Fibroblast of lung (primary cell): ENCODE data around the gene PAK4.

ENCODE experiments used
- CTCF ChIP-seq, 2 donors: IDR thresholded peaks in 1 of 2; conservative IDR thresholded peaks in 1 of 2; 1 replicate in 1 of 2; 2 replicates in 1 of 2; pipeline ENCODE4 v1.5.1; 2011 to 2012; ENCODE audit warnings: low read length in 2 of 2, control low read depth in 1 of 2, inconsistent platforms in 1 of 2, low read depth in 1 of 2, mild to moderate bottlenecking in 1 of 2
- EZH2 ChIP-seq: IDR thresholded peaks from 2 replicates; pipeline ENCODE4 v1.5.1; 2012; ENCODE audit warnings: low read length, control low read depth, mild to moderate bottlenecking; ENCODE audit errors: missing control alignments

GRCh38 chr19:39187552-39187943 lies 62.0 kb downstream of the PAK4 start:
- TF ChIP-seq CTCF (conservative IDR thresholded peaks at IDR 0.05 in 1 of 2, IDR thresholded peaks at IDR 0.05 in 1 of 2; ENCODE audit: low read depth in 1 of 2, low read length in 2 of 2) (no peak), EZH2 (no peak)
